NK-92 treated with Interleukin-12 subunit alpha and Interleukin-12 subunit beta, amount 100 ng/mL, for 24 hours (cell line): ENCODE data around the gene RANBP3L.
"Not testable (repeated sequence)": the region's sequence is repeated elsewhere in the genome, so short reads cannot be mapped to it uniquely, and the experiment has no call there.

ENCODE experiments used
- DNase-seq: peaks from one replicate; lab custom pipeline; 2025; lab: John Stamatoyannopoulos, UW

Gene RANBP3L

DNA sequence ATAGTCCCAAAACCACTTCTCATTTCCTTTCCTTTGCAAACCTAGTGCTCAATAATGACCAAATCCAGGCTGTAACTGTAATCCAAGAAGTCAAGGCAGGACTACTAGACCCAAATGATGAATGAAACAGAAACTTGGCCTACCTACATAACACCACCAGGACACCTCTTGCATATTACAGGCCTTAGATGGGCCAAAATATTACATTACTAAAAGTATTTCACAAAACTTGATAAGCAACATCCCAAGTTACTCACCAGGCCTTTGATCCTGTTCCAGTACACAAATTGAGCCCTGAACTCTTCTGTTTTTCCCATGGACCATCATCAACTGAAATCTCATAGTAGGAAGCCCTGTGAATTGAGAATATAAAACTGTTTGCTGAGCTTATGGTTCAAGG lies 94.8 kb downstream of the RANBP3L start:
- no peak for DNase-seq

- DNase-seq, result no peak
Measured at GRCh38 chr5:36205329-36205728, 96.4 kb downstream of the RANBP3L start.

DNA sequence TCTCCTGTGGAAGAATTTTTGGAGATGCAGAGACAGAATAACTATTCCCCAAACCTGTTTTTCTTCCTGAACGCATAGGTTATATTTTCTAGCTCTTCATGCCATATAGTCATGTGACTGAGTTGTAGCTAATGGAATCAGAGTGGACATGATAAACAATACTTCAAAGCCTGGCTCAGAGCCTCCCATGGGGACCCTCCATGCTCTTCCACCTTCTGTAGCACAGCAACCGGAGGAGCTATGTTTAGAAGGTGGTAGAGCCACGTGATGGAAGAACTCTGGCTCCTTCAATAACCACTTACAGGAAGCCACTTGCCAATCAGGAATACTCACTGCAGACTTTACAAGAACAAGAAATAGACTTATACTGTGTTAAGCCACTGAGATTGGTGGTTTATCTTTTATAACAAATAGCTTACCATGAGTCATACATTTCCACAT lies 99.2 kb downstream of the RANBP3L start:
- no peak for DNase-seq

- DNase-seq, result no peak
Measured at GRCh38 chr5:36200513-36200912, 101.2 kb downstream of the RANBP3L start.

GRCh38 chr5:36199620-36200019 lies 102.1 kb downstream of the RANBP3L start:
- no peak for DNase-seq

DNA sequence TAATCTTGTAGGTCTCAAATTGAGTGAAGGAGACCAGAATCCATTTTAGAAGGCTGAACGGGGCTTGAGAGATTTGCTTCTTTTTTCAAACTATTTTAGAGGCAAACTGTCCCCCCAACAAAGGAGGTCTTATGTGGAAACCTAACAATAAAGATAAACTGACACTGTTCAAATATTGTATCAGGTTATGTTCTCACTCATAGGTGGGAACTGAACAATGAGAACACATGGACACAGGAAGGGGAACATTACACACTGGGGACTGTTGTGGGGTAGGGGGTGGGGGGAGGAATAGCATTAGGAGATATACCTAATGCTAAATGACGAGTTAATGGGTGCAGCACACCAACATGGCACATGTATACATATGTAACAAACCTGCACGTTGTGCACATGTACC lies 102.9 kb downstream of the RANBP3L start:
- not testable (repeated sequence) for DNase-seq
